ENCODE results near the gene RRAD. TPM values are rescaled to one million over a fixed set of nuclear protein-coding genes. Genes with fewer than 3 reads are reported as not detected.

The RRAD gene
- total RNA-seq, 1 donor from 2014 or later: 1.1 TPM

- intact Hi-C loops (cut with micrococcal nuclease): no loop called here
These were observed 38.4 kb downstream of the RRAD start for GRCh38 chr16:66886914-66887313.

- intact Hi-C loops (cut with micrococcal nuclease): no loop called here
These were observed 39.0 kb downstream of the RRAD start for GRCh38 chr16:66886321-66886720.

GRCh38 chr16:66885491-66885890, 39.8 kb downstream of the RRAD start:
- intact Hi-C loops (cut with micrococcal nuclease): no loop called here

GRCh38 chr16:66882702-66883101, 42.6 kb downstream of the RRAD start:
- intact Hi-C loops (cut with micrococcal nuclease): loop anchor here (5.0 kb wide), 2 partner anchors 300 to 365 kb away; partner anchors contain the start of genes FHOD1, MATCAP1 and SLC9A5

GRCh38 chr16:66881964-66882508, 43.3 kb downstream of the RRAD start:
- intact Hi-C loops (cut with micrococcal nuclease): loop anchor here (1.0 to 5.0 kb wide), 5 partner anchors 9 to 365 kb away; partner anchors contain the start of genes CES2, CIAO2B, FHOD1 and MATCAP1

- intact Hi-C loops (cut with micrococcal nuclease): loop anchor here (1.0 to 5.0 kb wide), 5 partner anchors 8 to 366 kb away; partner anchors contain the start of genes CES2, CIAO2B, FHOD1 and MATCAP1
These were observed 43.8 kb downstream of the RRAD start for GRCh38 chr16:66881560-66881959.

- intact Hi-C loops (cut with micrococcal nuclease): loop anchor here (1.0 to 5.0 kb wide), 5 partner anchors 8 to 366 kb away; partner anchors contain the start of genes CES2, CIAO2B, FHOD1 and MATCAP1
These were observed 44.3 kb downstream of the RRAD start for GRCh38 chr16:66881014-66881417.

GRCh38 chr16:66880288-66881013, 44.9 kb downstream of the RRAD start, which contains the start of gene PDP2:
Gene PDP2, plus strand, starts transcription at chr16:66880515. Its CDS starts 3,770 bp downstream, at chr16:66884285.
- intact Hi-C loops (cut with micrococcal nuclease): loop anchor here (1.0 to 5.0 kb wide), 6 partner anchors 7 to 367 kb away; partner anchors contain the start of genes CES2, CIAO2B, FHOD1 and MATCAP1

GRCh38 chr16:66878067-66878466, 47.3 kb downstream of the RRAD start:
- intact Hi-C loops (cut with micrococcal nuclease): loop anchor here (5.0 kb wide), 1 partner anchor 286 kb away; no protein-coding TSS in a partner anchor

GRCh38 chr16:66874079-66874775, 51.1 kb downstream of the RRAD start:
- intact Hi-C loops (cut with micrococcal nuclease): loop anchor here (5.0 kb wide), 1 partner anchor 222 kb away; no protein-coding TSS in a partner anchor

- intact Hi-C loops (cut with micrococcal nuclease): loop anchor here (1.0 to 5.0 kb wide), 9 partner anchors 8 to 465 kb away; partner anchors contain the start of genes CIAO2B, CKLF, CMTM3 and DYNC1LI2
These were observed 51.7 kb downstream of the RRAD start for GRCh38 chr16:66873685-66874055.

GRCh38 chr16:66872943-66873684, 52.2 kb downstream of the RRAD start:
- intact Hi-C loops (cut with micrococcal nuclease): loop anchor here (1.0 to 5.0 kb wide), 9 partner anchors 8 to 464 kb away; partner anchors contain the start of genes CIAO2B, CKLF, CMTM3 and DYNC1LI2

GRCh38 chr16:66872559-66872942, 52.8 kb downstream of the RRAD start:
- intact Hi-C loops (cut with micrococcal nuclease): loop anchor here (2.0 to 5.0 kb wide), 6 partner anchors 122 to 464 kb away; partner anchors contain the start of genes CKLF, CMTM3 and DYNC1LI2

- intact Hi-C loops (cut with micrococcal nuclease): loop anchor here (2.0 to 5.0 kb wide), 6 partner anchors 121 to 463 kb away; partner anchors contain the start of genes CKLF, CMTM3 and DYNC1LI2
These were observed 53.5 kb downstream of the RRAD start for GRCh38 chr16:66871840-66872239.

Other genes with a start within 250 kb of the RRAD start
- 1.1 and 1.4 TPM in 2 replicates for gene CMTM4, start 228.8 kb downstream of the RRAD start, total RNA-seq
- 80.2 and 87.0 TPM in 2 replicates for gene DYNC1LI2, start 173.9 kb downstream of the RRAD start, total RNA-seq
- 0.17 TPM in 1 of 2 replicates, not detected in the other for gene TERB1, start 124.0 kb downstream of the RRAD start, total RNA-seq
- 77.5 and 78.8 TPM in 2 replicates for gene NAE1, start 94.6 kb downstream of the RRAD start, total RNA-seq
- not detected in 2 replicates for gene CA7, start 81.1 kb downstream of the RRAD start, total RNA-seq
- 30.8 and 32.6 TPM in 2 replicates for gene PDP2, start 45.0 kb downstream of the RRAD start, total RNA-seq
- gene CDH16, start 6.7 kb downstream of the RRAD start, total RNA-seq: not detected in 2 replicates
- 119 and 126 TPM in 2 replicates for gene CIAO2B, start 8.9 kb upstream of the RRAD start, total RNA-seq
- 41.1 and 46.0 TPM in 2 replicates for gene CES2, start 10.0 kb upstream of the RRAD start, total RNA-seq
- gene CES3, start 35.7 kb upstream of the RRAD start, total RNA-seq: 9.0 and 9.6 TPM in 2 replicates
- gene CES4A, start 63.1 kb upstream of the RRAD start, total RNA-seq: 48.9 and 54.4 TPM in 2 replicates
- gene CBFB, start 103.6 kb upstream of the RRAD start, total RNA-seq: 216 and 221 TPM in 2 replicates
- gene PHAF1, start 184.4 kb upstream of the RRAD start, total RNA-seq: 19.6 and 19.9 TPM in 2 replicates
- 15.1 and 16.7 TPM in 2 replicates for gene B3GNT9, start 225.5 kb upstream of the RRAD start, total RNA-seq
- 85.9 and 89.9 TPM in 2 replicates for gene TRADD, start 234.4 kb upstream of the RRAD start, total RNA-seq
- 54.5 and 57.3 TPM in 2 replicates for gene FBXL8, start 234.4 kb upstream of the RRAD start, total RNA-seq
- 98.7 and 111 TPM in 2 replicates for gene HSF4, start 239.2 kb upstream of the RRAD start, total RNA-seq
- gene NOL3, start 245.0 kb upstream of the RRAD start, total RNA-seq: 49.5 and 53.5 TPM in 2 replicates

All from T-helper 1 cell treated with Interleukin-12 subunit alpha and Interleukin-12 subunit beta and Interleukin-4 antibody, amounts not matched to agents 30 ng/mL and 1 ng/mL, for 36 hours (primary cell).